Measurements from ENCODE around the gene HDAC3.

Gene HDAC3

GRCh38 chr5:141639357-141640050 is 2.9 kb upstream of the HDAC3 start:
- no peak for DNase-seq (ENCODE audit: extremely low read depth, low read depth)
- TF ChIP-seq CTCF (IDR thresholded peaks at IDR 0.05; ENCODE audit: low read depth, low read length): no peak

GRCh38 chr5:141638771-141639170 is 2.1 kb upstream of the HDAC3 start:
- no peak for TF ChIP-seq CTCF (IDR thresholded peaks at IDR 0.05; ENCODE audit: low read depth, low read length)
- no peak for DNase-seq (ENCODE audit: extremely low read depth, low read depth)

DNA sequence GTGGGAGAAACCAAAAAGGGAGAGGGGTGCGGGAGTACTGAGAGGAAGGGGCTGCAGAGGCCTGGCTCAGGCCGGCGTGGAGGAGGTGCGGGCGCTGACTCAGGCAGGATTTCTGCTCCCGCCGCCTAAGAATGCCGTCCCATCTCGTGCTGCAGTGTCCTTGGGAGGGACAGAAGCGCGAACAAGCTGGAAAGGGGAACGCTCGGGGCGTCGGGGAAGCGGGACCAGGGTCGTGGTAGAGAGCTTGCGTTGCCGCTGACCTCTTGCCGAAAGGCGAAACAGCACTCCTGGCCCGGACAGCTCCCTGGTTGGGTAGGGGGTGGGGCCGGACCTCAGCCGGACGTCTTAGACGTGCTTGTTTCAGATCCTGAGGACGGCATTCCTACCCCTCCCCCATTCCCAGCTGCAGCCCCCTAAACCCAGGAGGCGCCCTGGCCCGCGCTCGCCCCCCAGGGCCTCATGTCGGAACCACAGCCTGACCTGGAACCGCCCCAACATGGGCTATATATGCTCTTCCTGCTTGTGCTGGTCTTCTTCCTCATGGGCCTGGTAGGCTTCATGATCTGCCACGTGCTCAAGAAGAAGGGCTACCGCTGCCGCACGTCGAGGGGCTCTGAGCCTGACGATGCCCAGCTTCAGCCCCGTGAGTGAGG is 1.2 kb upstream of the HDAC3 start:
- DNase-seq (ENCODE audit: extremely low read depth, low read depth): no peak
- peak; percentile 28 for TF ChIP-seq CTCF (IDR thresholded peaks at IDR 0.05; ENCODE audit: low read depth, low read length)

- no peak for DNase-seq (ENCODE audit: extremely low read depth, low read depth)
- TF ChIP-seq CTCF (IDR thresholded peaks at IDR 0.05; ENCODE audit: low read depth, low read length): no peak
Observed at GRCh38 chr5:141637123-141637766, 596 bp upstream of the HDAC3 start.

DNA sequence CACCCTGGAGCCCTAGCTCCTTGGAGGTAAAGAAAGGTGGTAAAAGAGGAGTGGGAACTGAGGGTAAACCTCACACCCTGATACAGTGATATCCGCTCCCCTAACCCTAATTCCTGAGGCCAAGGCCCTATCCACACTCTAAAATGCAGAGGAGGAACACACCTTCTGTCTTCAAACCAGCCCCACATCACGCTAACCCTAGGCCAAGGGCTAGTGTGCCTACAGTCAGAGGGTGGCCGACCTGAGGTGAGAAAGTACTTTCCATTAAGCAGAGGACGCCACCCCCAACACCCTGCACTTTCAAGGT is 590 bp downstream of the HDAC3 start:
- no peak for TF ChIP-seq CTCF (IDR thresholded peaks at IDR 0.05; ENCODE audit: low read depth, low read length)
- DNase-seq (ENCODE audit: extremely low read depth, low read depth): no peak

DNA sequence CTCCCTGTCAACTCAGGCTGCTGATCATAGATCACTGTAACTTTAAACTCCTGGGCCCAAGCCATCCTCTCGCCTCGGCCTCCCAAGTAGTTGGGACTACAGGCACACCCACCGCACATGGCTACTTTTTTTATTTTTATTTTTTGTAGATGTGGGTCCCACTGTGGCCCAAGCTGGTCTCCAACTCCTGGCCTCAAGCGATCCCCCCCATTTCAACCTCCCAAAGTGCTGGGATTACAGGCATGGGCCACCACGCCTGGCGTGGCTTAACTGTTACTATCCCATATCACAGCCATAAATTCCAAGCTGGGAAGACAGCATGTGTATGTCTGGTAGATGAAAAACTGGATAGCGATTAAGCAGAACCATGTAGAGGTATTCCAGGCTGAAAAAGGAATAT is 1.0 kb downstream of the HDAC3 start:
- no peak for TF ChIP-seq CTCF (IDR thresholded peaks at IDR 0.05; ENCODE audit: low read depth, low read length)
- no peak for DNase-seq (ENCODE audit: extremely low read depth, low read depth)

DNA sequence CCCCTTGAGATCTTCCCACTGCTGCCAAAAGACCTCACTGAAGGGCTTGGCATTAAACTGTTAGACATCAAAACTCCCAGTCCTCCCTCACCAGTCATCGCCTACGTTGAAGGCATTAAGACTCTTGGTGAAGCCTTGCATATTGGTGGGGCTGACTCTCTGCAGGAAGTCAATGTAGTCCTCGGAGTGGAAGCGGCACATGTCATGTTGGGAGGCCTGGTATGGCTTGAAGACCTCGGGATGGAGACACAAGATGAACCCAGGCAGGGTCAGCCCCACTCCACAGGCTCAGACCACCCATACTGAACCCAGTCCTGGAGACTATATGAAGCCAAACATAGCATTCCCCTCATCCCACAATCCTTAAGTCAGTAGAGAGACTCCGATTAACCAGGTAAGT is 1.9 kb downstream of the HDAC3 start:
- DNase-seq (ENCODE audit: extremely low read depth, low read depth): no peak
- TF ChIP-seq CTCF (IDR thresholded peaks at IDR 0.05; ENCODE audit: low read depth, low read length): no peak
